ENCODE measurements around the gene TRIP10. TPM values are rescaled to one million over a fixed set of nuclear protein-coding genes. Genes with fewer than 3 reads are reported as not detected.

The TRIP10 gene
- total and polyA plus RNA-seq, 10 of the 15 experiments (the other 5 are each of a cell fraction or from before 2014, with no cell fraction given): 0.79 to 54.5 (median 32.5) TPM

- Histone ChIP-seq H3K4me3 (no peak overlapping the region), H3K9me3 (replicated peaks; ENCODE audit: control insufficient read depth, insufficient read depth, low read length) (no peaks in the 10 kb centered on the region), H2AFZ (ENCODE audit: control insufficient read depth, low read depth, low read length) (no peak overlapping the region), H3K79me2 (ENCODE audit: control insufficient read depth, insufficient read depth, low read length) (no peaks in the 10 kb centered on the region), H3K4me1 (ENCODE audit: control insufficient read depth, insufficient read depth, low read length) (no peaks in the 10 kb centered on the region), H3K36me3 (ENCODE audit: control insufficient read depth in 2 of 2, insufficient read depth in 2 of 2, low read length in 1 of 2) (no peaks in the 10 kb centered on the region), H3K27me3 (replicated peaks in 1 of 2; ENCODE audit: control insufficient read depth in 2 of 2, insufficient read depth in 2 of 2, low read length in 1 of 2) (no peaks in the 10 kb centered on the region), H3K27ac (ENCODE audit: control insufficient read depth, insufficient read depth) (no peak overlapping the region), H3K4me2 (ENCODE audit: control insufficient read depth, insufficient read depth) (no peak overlapping the region), H4K20me1 (ENCODE audit: control insufficient read depth, insufficient read depth) (no peaks in the 10 kb centered on the region), H3K9ac (ENCODE audit: control insufficient read depth, insufficient read depth, low read length) (no peak overlapping the region)
- POLR2A ChIA-PET: interaction anchor here (0.6 kb wide), 1 partner anchor 8 kb away, joined by 6 read pairs; no protein-coding TSS in a partner anchor
- DNase-seq (ENCODE audit: low read depth, low spot score): no peak
- CTCF ChIA-PET: no interaction called here
- no peak for FAIRE-seq
- SMC1A ChIA-PET (ENCODE audit: uncharacterized antibody, unreplicated experiment): no interaction called here
- RAD21 ChIA-PET (ENCODE audit: unreplicated experiment): no interaction called here
- intact Hi-C loops (cut with micrococcal nuclease; ENCODE audit: unreplicated experiment): no loop called here
- WGBS (ENCODE audit: insufficient coverage, insufficient replicate concordance, low lambda C conversion rate, missing lambda C conversion rate): 69% methylated on average over 18 of the region's 18 CpGs
- no peak for ATAC-seq
- no TSS peak for BruUV-seq (replicated peaks)
- in situ Hi-C loops (cut with MboI): no loop called here
- TF ChIP-seq TBL1XR1 (IDR thresholded peaks at IDR 0.05; ENCODE audit: low read depth, low read length) (no peak), PRDM15 (CRISPR knock-in tag; IDR thresholded peaks at IDR 0.05) (no peak), POU2F2 (IDR thresholded peaks at IDR 0.05; ENCODE audit: borderline replicate concordance, low read depth, low read length) (no peak), MYB (IDR thresholded peaks at IDR 0.05; ENCODE audit: borderline replicate concordance, low read depth, low read length) (no peak), SP1 (IDR thresholded peaks at IDR 0.05; ENCODE audit: low read depth, low read length) (no peak), YY1 (IDR thresholded peaks at IDR 0.05; ENCODE audit: low read depth, low read length) (no peak), BCLAF1 (IDR thresholded peaks at IDR 0.05) (no peak), E2F4 (IDR thresholded peaks at IDR 0.05; ENCODE audit: low read depth, low read length) (no peak), POLR2AphosphoS5 (IDR thresholded peaks at IDR 0.05; ENCODE audit: low read length) (no peak), CHD4 (IDR thresholded peaks at IDR 0.05) (no peak), HDAC6 (IDR thresholded peaks at IDR 0.05; ENCODE audit: unreplicated experiment) (no peak), BRCA1 (IDR thresholded peaks at IDR 0.05; ENCODE audit: low read depth, low read length) (no peak), ZZZ3 (IDR thresholded peaks at IDR 0.05; ENCODE audit: control insufficient read depth, insufficient read length, low read depth) (no peak), FOXM1 (IDR thresholded peaks at IDR 0.05; ENCODE audit: low read depth, low read length) (no peak), JUNB (IDR thresholded peaks at IDR 0.05) (no peak), EZH2 (IDR thresholded peaks at IDR 0.05; ENCODE audit: borderline replicate concordance, control insufficient read depth, low read depth, low read length) (no peak), WRNIP1 (IDR thresholded peaks at IDR 0.05; ENCODE audit: borderline replicate concordance, low read depth, low read length) (no peak)
Observed at GRCh38 chr19:6696239-6696820, 43.1 kb upstream of the TRIP10 start.

All from GM12878 (cell line).